Measurements from ENCODE around the gene RAP1GDS1. TPM values are rescaled to one million over a fixed set of nuclear protein-coding genes. Genes with fewer than 3 reads are reported as not detected.

RAP1GDS1 gene
- total and polyA plus RNA-seq, 2 of the 13 experiments (the other 11 are each of a cell fraction or from before 2014, with no cell fraction given): 19.3 to 42.5 TPM

DNA sequence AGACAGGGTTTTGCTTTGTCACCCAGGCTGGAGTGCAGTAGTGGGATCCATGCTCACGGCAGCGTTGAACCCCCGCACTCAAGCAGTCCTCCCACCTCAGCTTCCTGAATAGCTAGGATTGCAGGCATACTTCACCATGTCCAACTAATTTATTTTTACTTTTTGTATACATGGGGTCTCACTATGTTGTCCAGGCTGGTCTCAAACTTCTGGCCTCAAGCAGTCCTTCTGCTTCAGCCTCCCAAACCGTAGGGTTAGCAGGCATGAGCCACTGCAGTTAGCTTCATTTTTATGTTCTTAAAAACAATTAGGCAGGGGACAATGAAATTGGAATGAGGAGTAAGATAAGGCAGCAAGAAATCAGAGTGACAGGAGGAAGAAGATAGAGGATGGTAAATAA, 50.5 kb downstream of the RAP1GDS1 start:
- TF ChIP-seq, protein P1, sequence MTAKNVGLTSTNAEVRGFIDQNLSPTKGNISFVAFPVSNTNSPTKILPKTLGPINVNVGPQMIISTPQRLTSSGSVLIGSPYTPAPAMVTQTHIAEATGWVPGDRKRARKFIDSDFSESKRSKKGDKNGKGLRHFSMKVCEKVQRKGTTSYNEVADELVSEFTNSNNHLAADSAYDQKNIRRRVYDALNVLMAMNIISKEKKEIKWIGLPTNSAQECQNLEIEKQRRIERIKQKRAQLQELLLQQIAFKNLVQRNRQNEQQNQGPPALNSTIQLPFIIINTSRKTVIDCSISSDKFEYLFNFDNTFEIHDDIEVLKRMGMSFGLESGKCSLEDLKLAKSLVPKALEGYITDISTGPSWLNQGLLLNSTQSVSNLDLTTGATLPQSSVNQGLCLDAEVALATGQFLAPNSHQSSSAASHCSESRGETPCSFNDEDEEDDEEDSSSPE (CRISPR knock-in tag; IDR thresholded peaks at IDR 0.05): no peak
- TF ChIP-seq ZFP36L1 (CRISPR knock-in tag; IDR thresholded peaks at IDR 0.05) (no peak), ZNF460 (CRISPR knock-in tag; IDR thresholded peaks at IDR 0.05; ENCODE audit: borderline replicate concordance) (no peak), ZNF773 (CRISPR knock-in tag; IDR thresholded peaks at IDR 0.05; ENCODE audit: borderline replicate concordance) (no peak), KDM6A (CRISPR knock-in tag; IDR thresholded peaks at IDR 0.05; ENCODE audit: low read depth) (no peak), ZNF879 (CRISPR knock-in tag; IDR thresholded peaks at IDR 0.05) (no peak), ZNF121 (CRISPR knock-in tag; IDR thresholded peaks at IDR 0.05) (0 out of 2 replicates have a peak, but pooled peaks have one; percentile 26)
- TF ChIP-seq, protein P2, sequence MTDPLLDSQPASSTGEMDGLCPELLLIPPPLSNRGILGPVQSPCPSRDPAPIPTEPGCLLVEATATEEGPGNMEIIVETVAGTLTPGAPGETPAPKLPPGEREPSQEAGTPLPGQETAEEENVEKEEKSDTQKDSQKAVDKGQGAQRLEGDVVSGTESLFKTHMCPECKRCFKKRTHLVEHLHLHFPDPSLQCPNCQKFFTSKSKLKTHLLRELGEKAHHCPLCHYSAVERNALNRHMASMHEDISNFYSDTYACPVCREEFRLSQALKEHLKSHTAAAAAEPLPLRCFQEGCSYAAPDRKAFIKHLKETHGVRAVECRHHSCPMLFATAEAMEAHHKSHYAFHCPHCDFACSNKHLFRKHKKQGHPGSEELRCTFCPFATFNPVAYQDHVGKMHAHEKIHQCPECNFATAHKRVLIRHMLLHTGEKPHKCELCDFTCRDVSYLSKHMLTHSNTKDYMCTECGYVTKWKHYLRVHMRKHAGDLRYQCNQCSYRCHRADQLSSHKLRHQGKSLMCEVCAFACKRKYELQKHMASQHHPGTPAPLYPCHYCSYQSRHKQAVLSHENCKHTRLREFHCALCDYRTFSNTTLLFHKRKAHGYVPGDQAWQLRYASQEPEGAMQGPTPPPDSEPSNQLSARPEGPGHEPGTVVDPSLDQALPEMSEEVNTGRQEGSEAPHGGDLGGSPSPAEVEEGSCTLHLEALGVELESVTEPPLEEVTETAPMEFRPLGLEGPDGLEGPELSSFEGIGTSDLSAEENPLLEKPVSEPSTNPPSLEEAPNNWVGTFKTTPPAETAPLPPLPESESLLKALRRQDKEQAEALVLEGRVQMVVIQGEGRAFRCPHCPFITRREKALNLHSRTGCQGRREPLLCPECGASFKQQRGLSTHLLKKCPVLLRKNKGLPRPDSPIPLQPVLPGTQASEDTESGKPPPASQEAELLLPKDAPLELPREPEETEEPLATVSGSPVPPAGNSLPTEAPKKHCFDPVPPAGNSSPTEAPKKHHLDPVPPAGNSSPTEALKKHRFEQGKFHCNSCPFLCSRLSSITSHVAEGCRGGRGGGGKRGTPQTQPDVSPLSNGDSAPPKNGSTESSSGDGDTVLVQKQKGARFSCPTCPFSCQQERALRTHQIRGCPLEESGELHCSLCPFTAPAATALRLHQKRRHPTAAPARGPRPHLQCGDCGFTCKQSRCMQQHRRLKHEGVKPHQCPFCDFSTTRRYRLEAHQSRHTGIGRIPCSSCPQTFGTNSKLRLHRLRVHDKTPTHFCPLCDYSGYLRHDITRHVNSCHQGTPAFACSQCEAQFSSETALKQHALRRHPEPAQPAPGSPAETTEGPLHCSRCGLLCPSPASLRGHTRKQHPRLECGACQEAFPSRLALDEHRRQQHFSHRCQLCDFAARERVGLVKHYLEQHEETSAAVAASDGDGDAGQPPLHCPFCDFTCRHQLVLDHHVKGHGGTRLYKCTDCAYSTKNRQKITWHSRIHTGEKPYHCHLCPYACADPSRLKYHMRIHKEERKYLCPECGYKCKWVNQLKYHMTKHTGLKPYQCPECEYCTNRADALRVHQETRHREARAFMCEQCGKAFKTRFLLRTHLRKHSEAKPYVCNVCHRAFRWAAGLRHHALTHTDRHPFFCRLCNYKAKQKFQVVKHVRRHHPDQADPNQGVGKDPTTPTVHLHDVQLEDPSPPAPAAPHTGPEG (CRISPR knock-in tag; IDR thresholded peaks at IDR 0.05): no peak
- in situ Hi-C loops (cut with HindIII; ENCODE audit: extremely low pct_ligation_motif_present, low pct_unique_long_range_greater_than_20kb): no loop called here
- no TSS peak for BruUV-seq (replicated peaks)
- no peaks in the 10 kb centered on the region for H3K27me3 ChIP-seq (ENCODE audit: control insufficient read depth in 1 of 2, insufficient read depth in 2 of 2, low read length in 2 of 2)
- no peaks in the 10 kb centered on the region for H3K4me1 ChIP-seq (ENCODE audit: insufficient read depth, low read length)
- no peak overlapping the region for H3K4me2 ChIP-seq (ENCODE audit: low read depth, low read length)
- no peak overlapping the region for H3K9ac ChIP-seq (ENCODE audit: insufficient read depth, low read depth, low read length)
- no peaks in the 10 kb centered on the region; the same call in 1 of the 2 replicates for H4K20me1 ChIP-seq (ENCODE audit: insufficient read depth, low read length)
- H3K9me3 ChIP-seq (ENCODE audit: low read length): no peaks in the 10 kb centered on the region
- no peak overlapping the region for H3K4me3 ChIP-seq (replicated peaks in 1 of 3; ENCODE audit: insufficient read depth in 1 of 3, low read depth in 2 of 3, low read length in 3 of 3)
- WGBS (ENCODE audit: low lambda C conversion rate): 94% methylated on average over 4 of the region's 4 CpGs
- POLR2A ChIA-PET: no interaction called here
- no peaks in the 10 kb centered on the region for H3K36me3 ChIP-seq (replicated peaks in 1 of 2; ENCODE audit: control insufficient read depth in 1 of 2, insufficient read depth in 2 of 2, low read length in 2 of 2)
- H3K79me2 ChIP-seq (ENCODE audit: insufficient read depth, low read length): no peaks in the 10 kb centered on the region
- intact Hi-C loops (cut with micrococcal nuclease; ENCODE audit: unreplicated experiment): no loop called here
- no peak overlapping the region for H2AFZ ChIP-seq (ENCODE audit: low read length)
- no peak for ATAC-seq
- H3K27ac ChIP-seq (ENCODE audit: extremely low read length, insufficient read depth, low read length): no peak overlapping the region
- no peak for DNase-seq (ENCODE audit: low spot score)
- CTCF ChIA-PET (ENCODE audit: low intra/inter-chr PET ratio, low total read pairs): no interaction called here
- no peak for FAIRE-seq

Measured in HepG2 (cell line).